ENCODE data around the gene GLYATL3.

- TF ChIP-seq POLR2A (IDR thresholded peaks at IDR 0.05; ENCODE audit: low read length): no peak
- no peak for TF ChIP-seq GATA1 (IDR thresholded peaks at IDR 0.05; ENCODE audit: low read depth, low read length)
These were observed 19.9 kb downstream of the GLYATL3 start for GRCh38 chr6:49519660-49520059.

All from erythroblast (primary cell).